AG09309 (cell line): Measurements from ENCODE around the gene C1QTNF8.

ENCODE experiments used
- DNase-seq: peaks from one replicate; pipeline ENCODE4 v3.0.0-alpha.2; 2010; ENCODE audit warnings: low read depth
- H3K4me3 ChIP-seq: 2 replicates; pipeline ENCODE4 v1.5.1; 2011; ENCODE audit warnings: mild to moderate bottlenecking, low read depth, low read length, moderate library complexity; ENCODE audit not compliant: control insufficient read depth
- TF ChIP-seq, protein P1 (sequence below): IDR thresholded peaks from 2 replicates; pipeline ENCODE4 v1.5.1; 2011; ENCODE audit warnings: mild to moderate bottlenecking, low read depth, low read length, inconsistent platforms; ENCODE audit not compliant: insufficient read depth, control insufficient read depth; ENCODE audit errors: missing control alignments

The C1QTNF8 gene

DNA sequence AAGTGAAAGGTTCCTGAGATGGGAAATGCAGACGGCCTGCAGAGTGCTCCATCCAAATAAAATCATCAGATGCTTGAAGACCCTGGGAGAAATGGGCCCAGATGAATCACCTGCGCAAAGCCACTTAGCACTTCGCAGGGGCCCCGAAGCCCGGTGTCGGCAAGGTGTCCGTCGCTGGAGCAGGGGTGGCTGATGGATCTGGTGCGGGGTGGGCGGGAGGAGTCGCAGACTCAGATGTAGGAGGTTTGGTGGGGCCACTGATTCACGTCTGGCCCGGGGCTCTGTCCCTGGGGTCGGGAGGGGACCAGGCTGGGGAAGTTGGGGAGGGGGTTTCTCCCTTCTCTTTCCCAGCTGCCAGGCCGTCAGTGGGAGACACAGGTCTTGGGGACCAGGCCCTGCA lies 45.1 kb downstream of the C1QTNF8 start:
- DNase-seq = no peak
- TF ChIP-seq, protein P1, sequence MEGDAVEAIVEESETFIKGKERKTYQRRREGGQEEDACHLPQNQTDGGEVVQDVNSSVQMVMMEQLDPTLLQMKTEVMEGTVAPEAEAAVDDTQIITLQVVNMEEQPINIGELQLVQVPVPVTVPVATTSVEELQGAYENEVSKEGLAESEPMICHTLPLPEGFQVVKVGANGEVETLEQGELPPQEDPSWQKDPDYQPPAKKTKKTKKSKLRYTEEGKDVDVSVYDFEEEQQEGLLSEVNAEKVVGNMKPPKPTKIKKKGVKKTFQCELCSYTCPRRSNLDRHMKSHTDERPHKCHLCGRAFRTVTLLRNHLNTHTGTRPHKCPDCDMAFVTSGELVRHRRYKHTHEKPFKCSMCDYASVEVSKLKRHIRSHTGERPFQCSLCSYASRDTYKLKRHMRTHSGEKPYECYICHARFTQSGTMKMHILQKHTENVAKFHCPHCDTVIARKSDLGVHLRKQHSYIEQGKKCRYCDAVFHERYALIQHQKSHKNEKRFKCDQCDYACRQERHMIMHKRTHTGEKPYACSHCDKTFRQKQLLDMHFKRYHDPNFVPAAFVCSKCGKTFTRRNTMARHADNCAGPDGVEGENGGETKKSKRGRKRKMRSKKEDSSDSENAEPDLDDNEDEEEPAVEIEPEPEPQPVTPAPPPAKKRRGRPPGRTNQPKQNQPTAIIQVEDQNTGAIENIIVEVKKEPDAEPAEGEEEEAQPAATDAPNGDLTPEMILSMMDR = no peak
- H3K4me3 ChIP-seq = no peak overlapping the region

DNA sequence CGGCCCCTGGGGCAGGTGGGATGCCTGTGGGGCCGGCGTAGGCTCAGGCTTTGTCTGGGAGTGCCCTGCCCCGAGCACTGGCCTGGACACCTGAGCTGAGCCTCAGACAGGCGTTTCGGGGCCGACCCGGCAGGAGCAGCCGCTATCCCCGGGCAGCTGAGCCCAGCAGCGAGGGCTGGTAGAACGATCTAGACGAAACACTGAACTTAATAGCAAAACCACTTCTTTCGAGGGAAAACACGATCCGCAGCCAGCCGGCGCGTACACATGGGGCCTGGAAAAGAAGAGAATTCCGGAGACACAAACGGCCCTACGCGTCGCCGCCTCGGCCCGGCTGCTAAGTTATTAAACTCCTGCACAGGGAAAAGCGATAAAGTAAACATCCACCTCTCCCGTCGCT lies 45.5 kb downstream of the C1QTNF8 start:
- TF ChIP-seq, protein P1 = no peak
- DNase-seq = no peak
- H3K4me3 ChIP-seq = no peak overlapping the region

DNA sequence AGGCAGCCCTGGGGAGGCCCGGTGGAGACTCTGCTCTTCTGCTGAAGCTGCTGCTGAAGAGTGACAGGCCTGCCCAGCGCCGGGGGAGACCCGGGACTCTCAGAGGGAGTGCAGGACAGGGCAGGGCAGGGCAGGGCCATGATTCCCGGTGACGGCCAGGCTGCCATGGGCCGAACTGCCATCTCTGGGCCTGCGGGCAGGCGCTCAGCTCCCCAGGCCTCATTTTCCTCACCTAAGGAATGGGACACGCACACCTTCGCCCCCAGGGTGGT lies 46.1 kb downstream of the C1QTNF8 start:
- H3K4me3 ChIP-seq = no peak overlapping the region
- TF ChIP-seq, protein P1 = no peak
- DNase-seq = no peak

DNA sequence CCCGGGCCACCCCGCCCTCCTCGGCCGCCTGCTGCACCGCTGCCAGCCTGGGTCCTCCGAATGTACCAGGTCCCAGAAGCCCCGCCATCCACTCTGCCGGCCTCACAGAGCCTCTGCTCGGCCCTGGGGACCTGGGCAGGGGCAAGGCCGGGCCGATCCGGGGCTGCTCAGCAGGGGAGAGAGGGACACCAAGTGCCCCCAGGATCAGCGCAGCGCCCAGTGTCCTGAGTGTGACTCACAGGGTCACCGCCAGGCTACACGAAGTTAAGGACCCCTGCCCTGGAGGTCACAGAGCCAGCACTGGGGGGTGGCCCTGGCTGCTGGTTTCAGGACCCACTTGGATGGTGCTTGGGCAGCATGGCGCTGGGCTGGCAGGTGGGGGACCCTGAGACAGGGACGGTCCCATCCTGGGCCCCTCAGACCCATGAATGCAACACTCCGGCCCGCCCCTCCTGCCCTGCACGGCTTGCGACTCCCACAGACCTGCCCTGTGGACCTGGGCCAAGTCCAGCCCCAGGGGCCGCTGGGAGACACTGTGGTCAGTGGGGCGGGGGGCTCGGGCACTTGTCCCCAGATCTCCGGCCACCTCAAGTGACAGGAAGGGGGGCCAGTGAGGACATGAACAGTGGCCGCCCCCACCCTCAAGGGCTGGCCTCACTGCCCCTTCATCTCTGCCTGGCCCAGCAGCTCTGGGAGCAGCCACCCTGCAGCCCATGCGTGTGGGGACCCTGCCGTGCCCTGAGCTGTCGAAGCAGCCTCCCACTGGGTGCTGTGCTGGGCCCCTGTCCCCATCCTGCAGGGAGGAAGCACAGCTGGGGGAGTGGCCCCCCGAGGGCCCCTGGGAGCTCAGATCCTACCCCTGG lies 46.7 kb downstream of the C1QTNF8 start:
- DNase-seq = no peak
- TF ChIP-seq, protein P1 = no peak
- H3K4me3 ChIP-seq = no peak overlapping the region

DNA sequence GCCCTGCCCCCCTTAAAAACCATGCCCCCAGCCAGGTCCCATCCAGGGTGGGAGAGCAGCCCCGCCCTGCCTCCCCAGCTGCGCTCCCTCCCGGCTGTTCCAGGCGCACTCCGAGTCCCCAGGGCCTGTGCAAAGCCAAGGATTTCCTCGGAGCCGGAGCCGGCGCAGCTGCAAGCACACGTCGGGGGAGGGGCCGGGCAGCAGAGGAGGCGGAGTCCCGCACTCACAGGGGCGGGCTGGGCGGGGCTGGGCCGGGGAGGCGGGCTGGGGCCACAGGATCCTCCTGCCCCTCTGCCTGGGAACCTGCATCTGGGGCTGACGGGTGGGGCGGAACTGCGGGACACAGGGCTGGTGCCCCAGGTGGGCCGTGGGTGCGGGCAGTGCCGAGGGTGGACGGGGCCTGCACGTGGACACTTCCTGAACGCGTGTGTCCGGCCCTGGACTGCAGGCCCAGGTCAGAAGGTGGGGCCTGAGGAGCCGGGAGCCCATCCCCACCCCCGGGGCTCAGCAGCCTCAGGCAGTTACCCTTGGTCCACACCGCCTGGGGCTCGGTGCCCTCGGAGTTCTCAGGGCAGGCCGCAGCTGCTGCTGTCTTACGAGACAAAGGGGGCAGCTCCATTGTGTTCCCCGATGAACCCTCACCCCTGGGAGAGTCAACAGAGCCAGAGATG lies 47.5 kb downstream of the C1QTNF8 start:
- TF ChIP-seq, protein P1 = no peak
- DNase-seq = no peak
- H3K4me3 ChIP-seq = no peak overlapping the region

DNA sequence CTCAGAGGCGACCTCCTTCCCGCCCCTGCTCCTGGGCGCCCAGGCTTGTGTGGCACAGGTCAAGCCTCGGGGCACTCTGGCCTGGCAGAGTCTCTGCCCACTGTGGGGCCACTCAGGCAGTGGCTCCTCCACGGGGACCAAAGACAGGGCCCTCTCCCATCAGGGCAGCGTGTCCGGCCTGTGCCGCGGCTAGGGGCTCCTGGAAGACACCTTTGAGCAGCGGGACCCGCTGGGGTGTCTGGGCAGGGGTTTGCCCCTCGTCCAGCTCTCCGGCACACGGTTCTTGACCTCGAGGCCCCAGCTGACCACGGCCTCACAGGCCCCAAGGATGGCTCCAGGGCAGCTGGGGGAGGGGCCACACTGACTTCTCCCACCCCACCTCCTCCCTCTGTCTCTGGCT lies 48.2 kb downstream of the C1QTNF8 start:
- H3K4me3 ChIP-seq = no peak overlapping the region
- TF ChIP-seq, protein P1 = no peak
- DNase-seq = no peak
